Activated CD4-positive, alpha-beta memory T cell treated with anti-CD3 and anti-CD28 coated beads for 36 hours (primary cell): ENCODE measurements around the gene PTPN23. TPM values are rescaled to one million over a fixed set of nuclear protein-coding genes. Genes with fewer than 3 reads are reported as not detected.

Experiments
- CTCF ChIA-PET: fragments of 350-600 bp; sonication (Branson Sonifier 250); formaldehyde crosslinking; loops from one replicate; lab custom pipeline; 2021; ENCODE audit warnings: antibody characterized with exemption, inconsistent platforms; lab: Charles Lee
- POLR2A ChIA-PET: fragments of 350-600 bp; sonication (Branson Sonifier 250); formaldehyde crosslinking; loops from one replicate; lab custom pipeline; 2021; ENCODE audit warnings: antibody characterized with exemption; lab: Charles Lee
- DNase-seq: peaks from one replicate; pipeline ENCODE4 v3.0.0-alpha.2; 2020
- H3K27ac Mint-ChIP-seq: one replicate; pipeline ENCODE4 v1.8.0; 2021; ENCODE audit warnings: mixed read lengths
- H3K27me3 Mint-ChIP-seq: one replicate; pipeline ENCODE4 v1.8.0; 2021; ENCODE audit warnings: mixed read lengths
- H3K36me3 Mint-ChIP-seq: one replicate; pipeline ENCODE4 v1.8.0; 2021; ENCODE audit warnings: mixed read lengths
- H3K4me1 Mint-ChIP-seq: one replicate; pipeline ENCODE4 v1.8.0; 2021; ENCODE audit warnings: low read depth, mixed read lengths
- H3K4me3 Mint-ChIP-seq: one replicate; pipeline ENCODE4 v1.8.0; 2021; ENCODE audit warnings: mild to moderate bottlenecking, mixed read lengths
- H3K9me3 Mint-ChIP-seq: one replicate; pipeline ENCODE4 v1.8.0; 2021; ENCODE audit warnings: mixed read lengths
- intact Hi-C: fragments of 100-400 bp; cut with micrococcal nuclease; formaldehyde crosslinking; loops from one replicate; pipeline ENCODE4 v1.15.1; 2023
- total RNA-seq, 2 experiments: library from RNA; stranded (reverse); gene quantifications; one replicate each; pipeline ENCODE4 v1.2.3, GENCODE V29; 2021

Gene PTPN23
- total RNA-seq, 2 experiments from 2014 or later = 27.9 to 29.7 TPM

- intact Hi-C loops = no loop called here
- POLR2A ChIA-PET = no interaction called here
- no peaks in the 10 kb centered on the region for H3K9me3 Mint-ChIP-seq
- peaks cover 36% of the 10 kb centered on the region for H3K4me1 Mint-ChIP-seq
- H3K36me3 Mint-ChIP-seq = peaks cover 3% of the 10 kb centered on the region
- H3K27ac Mint-ChIP-seq = no peak overlapping the region
- CTCF ChIA-PET = interaction anchor here (1.1 kb wide), 1 partner anchor 469 kb away, joined by 3 read pairs; no protein-coding TSS in a partner anchor
- H3K4me3 Mint-ChIP-seq = no peak overlapping the region
- no peaks in the 10 kb centered on the region for H3K27me3 Mint-ChIP-seq
- no peak for DNase-seq
These were observed 2.0 kb upstream of the PTPN23 start for GRCh38 chr3:47378869-47379268.

GRCh38 chr3:47379411-47379899 lies 1.4 kb upstream of the PTPN23 start:
- Mint-ChIP-seq H3K27ac (peak overlapping the region; percentile 98), H3K4me3 (peak overlapping the region; percentile 99), H3K27me3 (no peaks in the 10 kb centered on the region), H3K9me3 (no peaks in the 10 kb centered on the region), H3K36me3 (peaks cover 3% of the 10 kb centered on the region), H3K4me1 (peaks cover 39% of the 10 kb centered on the region)
- ChIA-PET CTCF (interaction anchor here (1.1 to 1.9 kb wide), 4 partner anchors 9 to 470 kb away, joined by 3 to 14 read pairs (median 5); no protein-coding TSS in a partner anchor), POLR2A (interaction anchor here (0.5 to 1.8 kb wide), 4 partner anchors 96 to 827 kb away, joined by 3 to 6 read pairs (median 4); partner anchors contain the start of genes KIF9 and KLHL18)
- DNase-seq = no peak
- intact Hi-C loops = no loop called here

GRCh38 chr3:47380026-47380600 lies 708 bp upstream of the PTPN23 start:
- Mint-ChIP-seq H3K4me3 (peak overlapping the region; percentile 99), H3K27ac (peak overlapping the region; percentile 98), H3K4me1 (peaks cover 43% of the 10 kb centered on the region), H3K9me3 (no peaks in the 10 kb centered on the region), H3K36me3 (peaks cover 3% of the 10 kb centered on the region), H3K27me3 (no peaks in the 10 kb centered on the region)
- ChIA-PET POLR2A (interaction anchor here (0.5 to 1.8 kb wide), 15 partner anchors 17 to 828 kb away, joined by 3 to 10 read pairs (median 4); partner anchors contain the start of genes KIF9, KLHL18, NBEAL2 and SCAP), CTCF (interaction anchor here (1.0 to 1.9 kb wide), 7 partner anchors 9 to 470 kb away, joined by 3 to 14 read pairs (median 5); partner anchors contain the start of gene SCAP)
- peak; percentile 10 for DNase-seq
- intact Hi-C loops = loop anchor here (1.0 to 5.0 kb wide), 6 partner anchors 97 to 707 kb away; partner anchors contain the start of genes CCDC12, KIF9, KLHL18 and SETD2

GRCh38 chr3:47381317-47382157 lies 716 bp downstream of the PTPN23 start:
- DNase-seq = peak; percentile 88
- Mint-ChIP-seq H3K9me3 (no peaks in the 10 kb centered on the region), H3K4me3 (peak overlapping the region; percentile 99), H3K36me3 (peaks cover 3% of the 10 kb centered on the region), H3K27me3 (no peaks in the 10 kb centered on the region), H3K4me1 (peaks cover 52% of the 10 kb centered on the region), H3K27ac (peak overlapping the region; percentile 98)
- ChIA-PET CTCF (interaction anchor here (1.0 to 1.9 kb wide), 5 partner anchors 23 to 458 kb away, joined by 4 to 7 read pairs (median 5); partner anchors contain the start of gene SCAP), POLR2A (interaction anchor here (0.7 to 1.8 kb wide), 6 partner anchors 8 to 536 kb away, joined by 3 to 10 read pairs (median 5); partner anchors contain the start of genes KIF9, KLHL18, SCAP and SETD2)
- intact Hi-C loops = loop anchor here (2.0 to 5.0 kb wide), 5 partner anchors 99 to 706 kb away; partner anchors contain the start of genes KIF9, KLHL18 and SETD2

DNA sequence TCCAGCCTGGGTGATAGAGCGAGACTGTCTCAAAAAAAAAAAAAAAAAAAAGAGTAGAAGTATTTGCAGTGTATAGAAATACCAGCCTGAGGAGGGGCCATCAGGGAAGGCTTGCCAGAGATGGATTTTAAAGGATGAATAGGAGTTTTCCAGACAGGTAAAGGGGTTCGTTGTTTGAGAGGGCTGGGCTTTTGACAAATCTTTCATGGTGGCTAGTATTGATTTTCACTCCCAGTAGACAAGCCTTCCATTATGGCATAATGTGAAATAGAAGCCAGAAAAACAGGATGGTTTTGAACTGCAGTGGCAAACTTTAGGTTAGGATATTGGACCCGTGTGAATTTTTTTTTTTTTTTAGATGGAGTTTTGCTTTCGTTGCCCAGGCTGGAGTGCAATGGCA lies 3.6 kb downstream of the PTPN23 start:
- H3K4me3 Mint-ChIP-seq = no peak overlapping the region
- no peak for DNase-seq
- H3K27me3 Mint-ChIP-seq = no peaks in the 10 kb centered on the region
- ChIA-PET CTCF (no interaction called here), POLR2A (no interaction called here)
- no peaks in the 10 kb centered on the region for H3K9me3 Mint-ChIP-seq
- H3K4me1 Mint-ChIP-seq = peaks cover 43% of the 10 kb centered on the region
- intact Hi-C loops = loop anchor here (5.0 kb wide), 2 partner anchors 367 to 703 kb away; no protein-coding TSS in a partner anchor
- no peak overlapping the region for H3K27ac Mint-ChIP-seq
- peaks cover 3% of the 10 kb centered on the region for H3K36me3 Mint-ChIP-seq

GRCh38 chr3:47385007-47385406 lies 4.2 kb downstream of the PTPN23 start:
- intact Hi-C loops = no loop called here
- Mint-ChIP-seq H3K9me3 (no peaks in the 10 kb centered on the region), H3K27ac (no peak overlapping the region), H3K36me3 (peaks cover 3% of the 10 kb centered on the region), H3K27me3 (no peaks in the 10 kb centered on the region), H3K4me3 (no peak overlapping the region), H3K4me1 (peaks cover 38% of the 10 kb centered on the region)
- CTCF ChIA-PET = no interaction called here
- POLR2A ChIA-PET = no interaction called here
- no peak for DNase-seq

DNA sequence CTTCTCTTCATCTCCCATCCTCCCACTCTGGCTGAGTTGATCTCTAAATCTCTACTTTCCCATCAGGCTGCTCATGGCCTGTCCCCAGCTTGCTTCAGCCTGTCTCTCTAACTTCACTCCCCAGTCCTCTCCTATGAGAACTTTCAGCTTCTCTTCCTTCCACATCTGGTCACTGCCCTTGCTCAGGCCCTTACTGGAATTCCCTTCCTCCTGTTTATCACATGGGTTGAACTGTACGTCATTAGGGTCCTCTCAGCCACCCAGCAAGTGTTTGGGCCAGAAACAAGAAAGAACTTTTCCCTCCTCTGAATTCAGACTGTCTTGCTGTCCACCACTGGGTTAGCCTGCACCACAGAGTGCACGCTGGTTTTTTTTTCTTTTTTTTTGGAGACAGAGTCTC lies 5.0 kb downstream of the PTPN23 start:
- no peaks in the 10 kb centered on the region for H3K27me3 Mint-ChIP-seq
- ChIA-PET POLR2A (interaction anchor here (0.6 kb wide), 1 partner anchor 724 kb away, joined by 5 read pairs; no protein-coding TSS in a partner anchor), CTCF (no interaction called here)
- H3K4me3 Mint-ChIP-seq = no peak overlapping the region
- no peak overlapping the region for H3K27ac Mint-ChIP-seq
- no peaks in the 10 kb centered on the region for H3K9me3 Mint-ChIP-seq
- DNase-seq = no peak
- peaks cover 34% of the 10 kb centered on the region for H3K4me1 Mint-ChIP-seq
- no peaks in the 10 kb centered on the region for H3K36me3 Mint-ChIP-seq
- intact Hi-C loops = no loop called here

GRCh38 chr3:47392933-47393332 lies 12.1 kb downstream of the PTPN23 start:
- no peak overlapping the region for H3K4me3 Mint-ChIP-seq
- peaks cover 21% of the 10 kb centered on the region for H3K4me1 Mint-ChIP-seq
- intact Hi-C loops = no loop called here
- no peak for DNase-seq
- CTCF ChIA-PET = interaction anchor here (1.9 kb wide), 1 partner anchor 28 kb away, joined by 5 read pairs; no protein-coding TSS in a partner anchor
- H3K27me3 Mint-ChIP-seq = no peaks in the 10 kb centered on the region
- H3K36me3 Mint-ChIP-seq = peaks cover 3% of the 10 kb centered on the region
- POLR2A ChIA-PET = no interaction called here
- no peaks in the 10 kb centered on the region for H3K9me3 Mint-ChIP-seq
- H3K27ac Mint-ChIP-seq = no peak overlapping the region

- no peaks in the 10 kb centered on the region for H3K9me3 Mint-ChIP-seq
- intact Hi-C loops = no loop called here
- DNase-seq = no peak
- peaks cover 3% of the 10 kb centered on the region for H3K36me3 Mint-ChIP-seq
- no peak overlapping the region for H3K4me3 Mint-ChIP-seq
- ChIA-PET CTCF (interaction anchor here (0.8 to 1.9 kb wide), 3 partner anchors 27 to 81 kb away, joined by 3 to 5 read pairs (median 3); partner anchors contain the start of gene SCAP), POLR2A (no interaction called here)
- H3K27ac Mint-ChIP-seq = no peak overlapping the region
- peaks cover 22% of the 10 kb centered on the region for H3K4me1 Mint-ChIP-seq
- no peaks in the 10 kb centered on the region for H3K27me3 Mint-ChIP-seq
These were observed 13.5 kb downstream of the PTPN23 start for GRCh38 chr3:47394140-47394870.

DNA sequence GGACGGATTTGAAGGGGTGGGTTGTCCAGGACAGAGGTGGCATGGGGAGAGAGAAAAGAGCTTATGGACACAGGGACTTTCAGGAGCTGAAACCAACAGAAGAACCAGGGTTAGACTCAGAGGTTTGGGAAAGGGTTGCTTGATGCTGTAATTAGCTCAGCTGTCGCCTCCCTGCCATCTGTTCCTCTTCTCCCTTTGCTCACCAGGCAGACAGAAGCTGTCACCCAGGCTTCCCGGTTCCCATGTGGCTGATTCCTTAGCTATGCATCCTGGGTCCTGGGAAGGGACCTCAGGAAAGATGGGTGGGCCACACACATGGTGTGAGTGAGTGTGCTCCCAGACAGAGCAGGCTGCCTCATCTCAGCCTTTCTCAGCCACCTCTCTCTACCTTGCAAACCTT lies 14.1 kb downstream of the PTPN23 start:
- H3K27me3 Mint-ChIP-seq = no peaks in the 10 kb centered on the region

GRCh38 chr3:47398228-47398627 lies 17.4 kb downstream of the PTPN23 start:
- ChIA-PET CTCF (no interaction called here), POLR2A (interaction anchor here (0.6 to 1.2 kb wide), 2 partner anchors 21 to 577 kb away, joined by 3 read pairs; no protein-coding TSS in a partner anchor)
- no peak for DNase-seq
- H3K4me1 Mint-ChIP-seq = peaks cover 19% of the 10 kb centered on the region
- no peaks in the 10 kb centered on the region for H3K27me3 Mint-ChIP-seq
- peaks cover 4% of the 10 kb centered on the region for H3K36me3 Mint-ChIP-seq
- no peaks in the 10 kb centered on the region for H3K9me3 Mint-ChIP-seq
- H3K4me3 Mint-ChIP-seq = no peak overlapping the region
- intact Hi-C loops = no loop called here
- H3K27ac Mint-ChIP-seq = no peak overlapping the region

More for the DNA sequence above, 14.1 kb downstream of the PTPN23 start:
- intact Hi-C loops = no loop called here
- Mint-ChIP-seq H3K4me1 (peaks cover 23% of the 10 kb centered on the region), H3K4me3 (no peak overlapping the region), H3K27ac (no peak overlapping the region), H3K36me3 (peaks cover 3% of the 10 kb centered on the region), H3K9me3 (no peaks in the 10 kb centered on the region)
- ChIA-PET POLR2A (no interaction called here), CTCF (interaction anchor here (0.8 to 1.9 kb wide), 3 partner anchors 26 to 81 kb away, joined by 3 to 5 read pairs (median 3); partner anchors contain the start of gene SCAP)
- no peak for DNase-seq
